ENCODE measurements around the gene COL5A1.
"Not testable (repeated sequence)": the region's sequence is repeated elsewhere in the genome, so short reads cannot be mapped to it uniquely, and the experiment has no call there.

The COL5A1 gene

GRCh38 chr9:134638502-134639090 lies 3.0 kb upstream of the COL5A1 start:
- no peak overlapping the region for H3K4me3 ChIP-seq (ENCODE audit: control insufficient read depth, low read depth, low read length)
- TF ChIP-seq, protein P1, sequence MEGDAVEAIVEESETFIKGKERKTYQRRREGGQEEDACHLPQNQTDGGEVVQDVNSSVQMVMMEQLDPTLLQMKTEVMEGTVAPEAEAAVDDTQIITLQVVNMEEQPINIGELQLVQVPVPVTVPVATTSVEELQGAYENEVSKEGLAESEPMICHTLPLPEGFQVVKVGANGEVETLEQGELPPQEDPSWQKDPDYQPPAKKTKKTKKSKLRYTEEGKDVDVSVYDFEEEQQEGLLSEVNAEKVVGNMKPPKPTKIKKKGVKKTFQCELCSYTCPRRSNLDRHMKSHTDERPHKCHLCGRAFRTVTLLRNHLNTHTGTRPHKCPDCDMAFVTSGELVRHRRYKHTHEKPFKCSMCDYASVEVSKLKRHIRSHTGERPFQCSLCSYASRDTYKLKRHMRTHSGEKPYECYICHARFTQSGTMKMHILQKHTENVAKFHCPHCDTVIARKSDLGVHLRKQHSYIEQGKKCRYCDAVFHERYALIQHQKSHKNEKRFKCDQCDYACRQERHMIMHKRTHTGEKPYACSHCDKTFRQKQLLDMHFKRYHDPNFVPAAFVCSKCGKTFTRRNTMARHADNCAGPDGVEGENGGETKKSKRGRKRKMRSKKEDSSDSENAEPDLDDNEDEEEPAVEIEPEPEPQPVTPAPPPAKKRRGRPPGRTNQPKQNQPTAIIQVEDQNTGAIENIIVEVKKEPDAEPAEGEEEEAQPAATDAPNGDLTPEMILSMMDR (conservative IDR thresholded peaks at IDR 0.05; ENCODE audit: control insufficient read depth, insufficient read depth, low read depth, low read length): no peak
- no peak for DNase-seq (ENCODE audit: low read depth)

DNA sequence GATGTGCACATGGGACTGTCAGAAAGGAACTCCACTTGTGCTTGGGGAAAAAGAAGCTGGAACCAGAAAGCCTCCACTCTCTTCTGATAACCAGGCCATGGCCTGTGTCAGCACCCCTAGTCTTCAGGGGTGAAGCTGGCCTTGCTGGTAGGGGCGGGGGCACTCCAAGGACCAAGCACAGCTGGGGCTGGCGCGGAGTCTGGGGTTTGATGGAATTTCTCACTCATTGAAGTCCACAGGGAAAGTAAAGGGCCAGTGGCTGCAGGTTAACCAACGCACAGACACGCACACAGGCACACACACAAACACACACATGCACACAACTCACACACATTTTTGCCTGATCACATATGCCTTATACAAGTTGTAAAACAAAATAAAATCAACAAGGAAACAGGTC lies 1.6 kb upstream of the COL5A1 start:
- TF ChIP-seq, protein P1 (conservative IDR thresholded peaks at IDR 0.05; ENCODE audit: control insufficient read depth, insufficient read depth, low read depth, low read length): no peak
- DNase-seq (ENCODE audit: low read depth): no peak
- no peak overlapping the region for H3K4me3 ChIP-seq (ENCODE audit: control insufficient read depth, low read depth, low read length)

DNA sequence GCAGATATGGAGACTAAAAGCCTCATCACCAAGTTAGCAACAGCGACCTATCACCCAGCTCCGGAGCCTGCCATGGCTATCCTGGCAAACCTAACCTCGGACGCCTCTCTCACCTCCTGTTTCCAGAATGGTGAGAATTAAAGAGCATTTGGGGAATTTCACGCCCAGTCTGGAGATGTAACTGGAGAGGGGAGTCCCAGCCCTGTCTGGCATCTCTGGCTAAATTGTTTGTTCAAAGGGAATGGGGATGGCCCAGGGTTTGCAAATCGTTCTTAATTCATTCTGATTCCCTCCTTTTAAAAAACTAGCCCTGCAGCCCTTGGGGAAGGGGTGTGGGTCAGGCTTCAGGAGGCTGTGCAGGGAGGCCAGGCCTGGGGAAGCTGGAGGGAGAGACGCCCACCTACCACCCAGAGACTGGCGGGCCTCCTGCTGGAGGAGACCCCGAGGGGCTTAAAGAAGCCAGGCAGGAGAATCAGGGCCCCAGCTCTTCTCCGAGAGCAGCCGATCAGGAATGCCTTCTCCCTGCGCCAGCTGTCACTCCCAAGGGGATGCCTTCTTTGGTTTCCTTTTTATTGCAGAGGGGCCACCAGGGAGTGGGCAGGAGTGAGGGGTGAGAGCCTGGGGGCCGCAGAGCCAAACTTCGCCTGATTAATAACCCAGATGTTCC lies 964 bp upstream of the COL5A1 start:
- DNase-seq (ENCODE audit: low read depth): no peak
- H3K4me3 ChIP-seq (ENCODE audit: control insufficient read depth, low read depth, low read length): no peak overlapping the region
- TF ChIP-seq, protein P1 (conservative IDR thresholded peaks at IDR 0.05; ENCODE audit: control insufficient read depth, insufficient read depth, low read depth, low read length): no peak

DNA sequence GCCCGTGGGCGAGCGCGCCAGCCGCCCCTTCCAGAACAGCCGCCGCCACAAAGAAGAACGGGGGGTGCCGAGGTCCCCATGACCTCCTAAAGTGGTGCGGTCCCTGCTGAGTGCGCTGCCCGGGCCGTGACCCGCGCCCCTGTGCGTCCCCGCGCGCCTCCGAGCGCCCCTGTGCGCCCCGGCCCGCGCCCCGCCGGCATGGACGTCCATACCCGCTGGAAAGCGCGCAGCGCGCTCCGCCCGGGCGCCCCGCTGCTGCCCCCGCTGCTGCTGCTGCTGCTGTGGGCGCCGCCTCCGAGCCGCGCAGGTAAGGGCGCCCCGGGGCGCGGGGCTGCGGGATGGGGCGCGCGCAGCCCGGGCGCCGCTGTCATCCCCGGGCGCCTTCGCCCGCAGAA lies 384 bp downstream of the COL5A1 start:
- peak overlapping the region; percentile 80 for H3K4me3 ChIP-seq (ENCODE audit: control insufficient read depth, low read depth, low read length)
- DNase-seq (ENCODE audit: low read depth): no peak
- TF ChIP-seq, protein P1 (conservative IDR thresholded peaks at IDR 0.05; ENCODE audit: control insufficient read depth, insufficient read depth, low read depth, low read length): no peak

DNA sequence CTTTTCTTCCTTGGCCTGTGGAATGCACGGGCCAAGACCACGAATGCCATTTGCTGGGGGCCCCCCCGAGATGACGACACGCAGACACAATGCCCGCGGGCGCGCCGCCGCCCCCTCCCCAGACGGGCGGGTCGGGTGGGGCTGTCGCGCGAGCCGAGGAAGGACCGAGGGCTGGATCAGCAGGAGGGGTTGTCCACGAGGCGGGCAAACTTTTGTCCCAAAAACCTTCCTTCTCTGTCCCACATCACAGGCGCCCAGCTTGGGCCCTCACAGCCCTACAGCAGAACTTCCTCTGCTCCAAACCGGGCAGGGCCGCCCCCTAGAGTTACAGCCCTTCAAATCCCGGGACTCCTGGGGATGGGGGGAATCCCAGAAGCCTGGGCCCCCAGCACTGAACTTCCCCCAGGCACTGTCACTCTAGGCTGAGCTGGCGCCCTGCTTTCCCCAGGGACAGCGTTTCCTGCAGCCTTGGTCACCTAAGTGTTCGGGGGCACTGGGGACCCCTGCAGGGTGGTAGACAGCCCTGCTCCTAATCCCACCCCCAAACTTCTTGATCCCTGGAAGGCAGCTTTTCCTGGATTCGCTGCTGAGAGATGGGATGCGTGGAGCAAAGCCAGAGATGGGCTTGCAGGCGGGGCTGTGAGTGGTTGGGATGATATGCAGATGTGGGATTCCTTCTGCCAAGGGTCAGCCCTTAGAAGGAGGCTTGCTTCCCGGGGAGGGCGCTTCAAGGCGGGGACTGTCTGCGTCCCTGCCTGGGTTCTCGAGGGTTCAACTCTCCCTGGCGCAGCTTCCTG lies 980 bp downstream of the COL5A1 start:
- DNase-seq (ENCODE audit: low read depth): peak; percentile 93
- H3K4me3 ChIP-seq (ENCODE audit: control insufficient read depth, low read depth, low read length): peak overlapping the region; percentile 80
- TF ChIP-seq, protein P1 (conservative IDR thresholded peaks at IDR 0.05; ENCODE audit: control insufficient read depth, insufficient read depth, low read depth, low read length): peak; percentile 44

- H3K4me3 ChIP-seq (ENCODE audit: control insufficient read depth, low read depth, low read length): peak overlapping the region; percentile 80
- DNase-seq (ENCODE audit: low read depth): peak; percentile 65
- TF ChIP-seq, protein P1 (conservative IDR thresholded peaks at IDR 0.05; ENCODE audit: control insufficient read depth, insufficient read depth, low read depth, low read length): no peak
Measured at GRCh38 chr9:134643222-134643671, 1.6 kb downstream of the COL5A1 start.

- H3K4me3 ChIP-seq (ENCODE audit: control insufficient read depth, low read depth, low read length): peak overlapping the region; percentile 27
- DNase-seq (ENCODE audit: low read depth): not testable (repeated sequence)
Measured at GRCh38 chr9:134644401-134644724, 2.8 kb downstream of the COL5A1 start.
